GM21423 (cell line): ENCODE measurements around the gene TMEM222.
"Not testable (repeated sequence)": the region's sequence is repeated elsewhere in the genome, so short reads cannot be mapped to it uniquely, and the experiment has no call there.

Experiments
- ATAC-seq: cut with Tn5 transposase; IDR thresholded peaks from one replicate; pipeline ENCODE4 v1.9.1; 2021; ENCODE audit warnings: mild to moderate bottlenecking, moderate library complexity; ENCODE audit not compliant: unreplicated experiment

TMEM222 gene

DNA sequence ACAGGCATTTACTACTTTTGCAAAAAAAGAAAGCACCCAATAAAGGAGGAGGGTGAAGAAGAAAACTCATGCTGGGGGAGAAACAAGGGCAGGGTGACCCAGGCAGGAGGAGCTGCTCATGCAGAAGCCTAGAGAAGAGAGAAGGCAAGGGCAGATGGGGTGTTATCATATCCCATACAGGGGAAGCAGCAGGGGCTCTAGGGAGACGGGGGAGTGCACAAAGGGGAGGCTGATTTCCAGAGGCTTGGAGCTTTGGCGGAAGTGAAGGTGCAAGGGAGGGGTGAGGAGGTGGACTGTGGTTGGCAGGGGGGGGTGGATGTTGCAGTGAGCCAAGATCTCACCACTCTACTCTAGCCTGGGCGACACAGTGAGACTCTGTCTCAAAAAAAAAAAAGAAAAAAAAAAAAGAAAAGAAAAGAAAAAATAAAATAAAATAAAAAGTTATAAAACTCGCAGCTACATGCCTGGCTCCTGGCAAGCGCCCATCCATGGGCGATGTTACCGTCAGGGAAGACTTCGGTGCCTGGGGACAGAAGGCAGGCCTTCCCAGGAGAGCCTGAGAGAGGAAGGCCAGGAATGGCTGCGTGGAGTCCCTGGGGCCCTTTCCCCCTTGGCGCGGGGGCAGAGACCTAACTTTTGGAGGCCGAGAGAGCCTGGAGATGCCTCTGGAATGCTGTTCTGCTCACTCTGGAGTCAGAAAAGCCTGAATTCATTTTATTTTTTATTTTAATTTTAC lies 56.0 kb downstream of the TMEM222 start:
- no peak for ATAC-seq

DNA sequence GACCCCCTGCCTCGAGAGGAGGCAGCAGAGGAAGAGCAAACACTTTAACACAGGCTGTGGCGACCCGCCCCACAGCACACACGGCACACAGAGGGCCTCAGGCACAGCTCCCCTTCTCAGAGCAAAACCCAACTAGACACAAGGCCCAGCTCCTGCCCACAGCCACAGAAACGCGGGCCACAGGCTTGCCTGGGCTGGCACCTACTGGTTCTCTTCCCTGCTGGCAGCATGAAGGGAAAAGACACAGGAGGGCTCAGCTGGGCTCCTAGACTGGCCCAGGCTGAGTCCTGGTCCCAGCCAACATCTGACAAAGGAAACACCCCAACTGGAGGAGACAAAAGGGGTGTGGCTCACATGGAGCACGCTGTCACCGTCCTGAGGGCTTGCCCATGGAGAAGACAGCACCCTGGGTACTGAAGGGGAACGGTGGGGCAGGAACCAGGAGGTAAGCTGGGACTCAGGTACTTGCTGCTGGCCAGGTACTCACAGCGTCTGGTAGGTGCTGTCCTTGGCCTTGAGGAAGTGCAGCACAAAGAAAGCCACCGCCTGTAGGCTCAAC lies 57.7 kb downstream of the TMEM222 start:
- ATAC-seq: no peak

DNA sequence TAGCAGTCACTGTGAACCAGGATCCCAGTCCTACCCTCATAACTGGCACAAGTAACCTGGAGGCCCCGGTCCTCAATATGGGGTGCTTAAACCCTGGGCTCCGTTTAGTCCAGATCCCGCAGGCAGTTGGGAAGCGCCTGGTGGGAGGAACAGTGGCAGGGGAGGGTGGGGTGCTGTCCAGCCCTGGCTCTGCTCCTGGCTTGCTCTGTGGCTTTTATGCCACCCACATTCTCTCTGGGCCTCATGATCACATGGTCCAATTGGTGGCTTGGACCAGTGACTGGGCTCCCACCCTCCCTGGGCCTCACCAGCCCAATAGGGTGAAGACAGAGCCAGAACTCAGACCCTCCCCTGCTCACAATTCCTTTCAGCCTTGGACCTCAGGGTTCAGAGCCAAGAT lies 58.3 kb downstream of the TMEM222 start:
- no peak for ATAC-seq

GRCh38 chr1:27380766-27381733 lies 59.1 kb downstream of the TMEM222 start:
- no peak for ATAC-seq

DNA sequence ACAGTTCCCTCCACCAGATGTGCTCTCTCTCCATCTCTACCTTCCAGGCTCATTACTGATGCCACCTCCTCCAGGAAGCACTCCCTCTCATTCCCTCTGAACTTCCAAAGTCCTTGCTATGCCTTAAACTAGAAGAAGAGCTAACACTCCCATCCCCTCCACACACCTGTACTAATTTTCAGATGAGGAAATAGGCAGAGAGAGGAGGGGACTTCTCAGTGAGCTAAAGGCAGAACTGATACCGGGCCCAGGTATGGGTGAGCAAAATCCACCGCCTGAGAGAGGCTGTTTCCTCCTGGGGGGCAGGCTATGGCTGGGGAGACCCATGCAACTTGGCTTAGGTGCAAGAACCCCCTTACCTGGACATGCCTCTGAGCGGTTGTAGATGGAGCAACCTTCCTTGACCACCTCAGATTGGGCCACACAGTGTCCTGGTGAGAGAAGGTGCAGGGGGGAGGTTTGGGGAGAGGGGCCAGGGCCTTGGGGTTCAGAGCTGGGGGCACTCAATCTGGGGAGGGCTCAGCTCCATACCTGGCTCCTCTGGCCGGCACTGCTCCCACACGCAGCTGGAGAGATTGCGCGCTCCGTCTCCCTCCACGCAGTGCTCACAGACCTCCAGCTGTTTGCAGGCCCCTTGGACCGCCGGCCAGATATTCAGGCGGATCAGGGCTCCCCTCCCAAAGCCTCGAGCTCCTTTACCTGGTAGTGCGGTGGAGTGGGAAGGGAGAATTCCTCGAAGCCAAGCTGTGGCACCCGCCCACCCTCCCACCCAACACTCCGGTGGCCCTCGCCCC lies 60.2 kb downstream of the TMEM222 start:
- no peak for ATAC-seq

GRCh38 chr1:27383039-27383605 lies 61.2 kb downstream of the TMEM222 start, which contains the start of gene CD164L2:
Gene CD164L2 (minus strand): TSS chr1:27383333. CDS start chr1:27383239, 94 bp downstream.
- ATAC-seq: no peak

DNA sequence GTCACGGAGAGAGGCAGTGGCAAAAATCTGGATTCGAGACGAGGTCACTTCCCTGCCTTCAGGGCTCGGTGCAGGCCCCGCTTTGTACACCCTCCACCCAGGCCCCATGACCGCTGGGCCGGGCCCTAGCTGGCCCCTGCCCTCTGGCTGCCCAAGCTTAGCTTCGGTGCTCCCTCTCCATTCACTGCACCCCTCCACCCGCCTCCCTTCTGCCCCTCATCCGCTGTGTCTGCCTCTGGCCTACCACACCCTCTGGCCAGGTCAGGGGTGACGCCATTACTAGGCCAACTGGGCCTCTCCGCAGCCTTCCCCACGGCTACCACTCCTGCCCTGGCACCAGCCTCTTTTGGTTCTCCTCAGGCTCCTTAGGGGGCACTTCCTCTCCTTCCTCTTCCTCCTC lies 61.7 kb downstream of the TMEM222 start:
- no peak for ATAC-seq

- ATAC-seq: not testable (repeated sequence)
These were observed 62.8 kb downstream of the TMEM222 start for GRCh38 chr1:27384797-27385196.
